ENCODE data around the gene GPR137. TPM values are rescaled to one million over a fixed set of nuclear protein-coding genes. Genes with fewer than 3 reads are reported as not detected.
A peak's percentile ranks its signal among the peaks of the same experiment; 100 is the strongest.
"Not testable (repeated sequence)": the region's sequence is repeated elsewhere in the genome, so short reads cannot be mapped to it uniquely, and the experiment has no call there.

The GPR137 gene
- polyA plus RNA-seq (2014; cell fraction: cytosol; rRNA removed) = 20.8 and 22.1 TPM in 2 replicates
- 55.0 and 61.0 TPM in 2 replicates for polyA plus RNA-seq (2014; cell fraction: nucleus; rRNA removed)

GRCh38 chr11:64284962-64285884 lies at the start of gene GPR137:
Gene GPR137 (plus strand): TSS chr11:64285848. CDS start chr11:64286525, 677 bp downstream.
- DNase-seq (ENCODE audit: low spot score) = peak; percentile 76

- no peak for DNase-seq (ENCODE audit: low spot score)
Observed at GRCh38 chr11:64237484-64237951, 48.1 kb upstream of the GPR137 start.

DNA sequence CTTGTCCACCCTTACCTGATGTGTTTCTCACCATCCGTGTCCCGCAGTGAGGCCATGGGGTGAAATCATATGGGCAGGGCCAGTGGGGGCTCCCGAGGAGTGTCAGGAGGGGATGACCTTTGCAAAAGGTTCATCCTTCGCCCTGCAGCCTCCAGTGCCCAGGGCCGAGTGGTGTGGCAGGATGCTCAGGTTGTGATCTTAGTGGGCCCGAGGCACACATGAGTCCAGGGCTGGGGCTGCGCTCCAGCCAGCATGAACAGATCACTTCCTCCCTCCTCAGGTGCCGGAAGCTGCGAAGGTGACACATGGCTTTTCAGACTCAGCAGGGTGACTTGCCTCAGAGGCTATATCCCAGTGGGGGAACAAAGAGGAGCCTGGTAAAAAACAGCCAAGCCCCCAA lies 47.6 kb upstream of the GPR137 start:
- DNase-seq (ENCODE audit: low spot score) = no peak

GRCh38 chr11:64238999-64239398 lies 46.6 kb upstream of the GPR137 start:
- DNase-seq (ENCODE audit: low spot score) = no peak

DNA sequence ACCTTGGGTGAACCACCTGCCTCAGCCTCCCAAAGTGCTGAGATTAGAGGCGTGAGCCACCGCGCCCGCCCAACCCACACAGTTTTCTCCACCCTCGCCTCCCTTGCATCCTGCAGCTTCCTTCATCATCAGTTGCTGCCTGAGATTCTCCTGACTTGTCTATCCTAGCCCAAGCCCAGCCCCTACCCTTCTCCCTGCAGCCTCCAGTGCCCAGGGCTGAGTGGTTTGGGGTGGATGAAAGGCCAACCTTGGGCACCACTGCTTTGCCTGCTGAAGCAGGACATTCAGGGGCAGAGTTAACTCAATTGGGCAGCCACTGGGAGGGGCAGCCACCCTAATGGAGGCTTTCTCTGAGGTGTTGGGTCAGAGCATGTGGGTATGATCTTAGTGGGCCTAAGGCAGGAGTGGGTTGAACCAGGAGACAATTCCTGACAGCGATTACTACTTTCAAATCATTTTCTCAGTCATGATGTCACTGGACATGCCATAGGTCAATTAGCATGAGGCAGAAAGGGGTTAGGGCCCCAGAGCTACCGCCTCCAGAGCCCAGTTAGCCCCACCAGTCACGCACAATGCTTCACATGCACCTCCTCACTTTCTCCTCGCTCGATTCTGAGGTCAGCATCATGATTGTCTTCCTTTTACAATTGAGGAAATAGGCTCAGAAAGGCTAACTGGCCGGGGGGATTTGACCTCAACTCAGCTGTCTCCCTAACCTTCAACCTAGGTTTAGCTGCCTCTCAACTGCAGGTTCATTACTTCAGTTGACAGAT lies 45.8 kb upstream of the GPR137 start:
- no peak for DNase-seq (ENCODE audit: low spot score)

- DNase-seq (ENCODE audit: low spot score) = peak; percentile 97
Observed at GRCh38 chr11:64240435-64241240, 45.0 kb upstream of the GPR137 start, which contains the start of gene FKBP2. Gene FKBP2 (plus strand): TSS chr11:64241095. CDS start chr11:64242388, 1,293 bp downstream.

- DNase-seq (ENCODE audit: low spot score) = peak; percentile 98
Observed at GRCh38 chr11:64241241-64241490, 44.5 kb upstream of the GPR137 start.

DNA sequence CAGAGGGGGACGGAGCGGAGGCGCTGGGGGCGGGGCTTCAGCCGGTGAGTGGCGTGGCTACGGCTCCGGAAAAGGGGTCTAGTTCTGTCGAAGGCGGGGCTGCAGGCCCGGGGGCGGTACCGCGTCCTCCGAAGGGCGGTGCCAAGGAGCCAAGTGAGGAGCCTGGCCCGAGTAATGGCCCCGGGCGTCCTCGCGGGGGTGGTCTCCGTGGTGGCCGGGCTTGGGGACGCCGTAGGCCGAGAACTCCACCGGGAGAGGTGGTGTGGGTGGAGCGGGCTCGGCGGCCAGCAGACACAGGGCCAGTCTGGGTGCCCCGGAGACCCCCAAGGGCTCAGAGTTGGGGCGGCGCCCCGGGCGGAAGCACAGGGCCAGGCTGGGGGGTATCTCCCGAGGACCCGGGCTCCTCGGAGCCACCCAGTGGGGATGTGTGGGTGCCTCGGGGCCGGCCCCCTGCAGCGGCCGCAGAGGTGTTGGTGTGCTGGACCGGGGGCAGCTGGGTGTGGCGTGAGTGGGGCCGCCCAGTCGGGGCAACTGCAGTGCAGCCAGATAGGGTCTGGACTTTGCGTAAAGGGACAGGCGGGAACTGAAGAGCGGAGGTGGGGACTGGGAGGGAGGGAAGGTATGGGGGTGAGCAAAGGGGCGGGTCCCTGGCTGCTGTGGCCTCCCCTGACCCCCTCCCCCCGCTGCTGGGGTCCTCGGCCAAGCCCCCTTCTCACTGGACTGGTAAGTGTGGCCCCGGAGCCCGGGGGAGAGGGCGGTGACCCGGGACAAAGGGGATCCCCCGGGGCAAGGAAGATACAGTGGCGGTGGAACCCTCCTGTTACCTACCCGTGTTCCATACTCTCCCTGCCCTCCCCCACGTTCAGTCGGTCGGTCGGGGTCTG lies 43.9 kb upstream of the GPR137 start:
- peak; percentile 69 for DNase-seq (ENCODE audit: low spot score)

GRCh38 chr11:64243236-64243854 lies 42.3 kb upstream of the GPR137 start:
- DNase-seq (ENCODE audit: low spot score) = no peak

DNA sequence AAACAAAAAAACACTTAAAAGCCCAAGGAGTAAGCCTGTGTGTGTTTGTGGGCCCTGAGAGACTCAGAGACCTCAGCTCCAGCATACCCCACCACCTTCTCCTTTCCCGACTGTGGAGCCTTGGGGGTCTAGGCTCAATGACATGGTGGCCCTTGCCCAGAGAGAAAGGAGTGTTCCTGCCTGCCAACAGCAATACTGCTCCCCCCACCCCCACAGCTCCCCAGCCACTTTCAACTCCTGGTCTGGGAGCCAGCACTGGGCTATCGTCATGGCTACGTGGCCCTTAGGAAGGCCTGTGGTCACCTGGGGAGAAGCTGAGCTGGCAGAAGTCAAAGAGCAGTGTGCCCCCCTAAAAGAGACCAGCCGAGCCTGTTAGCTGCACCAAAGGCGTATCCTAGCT lies 41.5 kb upstream of the GPR137 start:
- DNase-seq (ENCODE audit: low spot score) = no peak

DNA sequence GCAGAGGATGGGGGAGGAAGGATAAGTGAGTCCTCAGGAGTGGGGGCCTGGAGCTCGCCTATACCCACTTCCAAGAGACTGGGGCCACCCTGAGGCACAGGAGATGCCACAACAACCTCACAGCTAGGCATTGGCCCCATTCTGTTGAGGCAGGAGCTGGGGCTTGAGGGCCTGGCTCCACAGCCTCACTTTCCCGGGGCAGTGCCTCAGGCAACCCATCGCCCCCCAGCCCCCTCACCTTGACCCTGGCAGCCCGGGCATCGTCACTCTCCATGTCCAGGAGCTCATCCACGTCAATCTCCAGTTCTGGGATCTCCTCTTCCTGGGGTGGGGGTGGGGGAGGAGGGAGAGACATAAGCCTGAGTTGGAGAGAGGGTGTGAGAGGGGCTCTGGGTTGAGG lies 40.7 kb upstream of the GPR137 start:
- DNase-seq (ENCODE audit: low spot score) = no peak

GRCh38 chr11:64245401-64245796 lies 40.2 kb upstream of the GPR137 start:
- no peak for DNase-seq (ENCODE audit: low spot score)

- no peak for DNase-seq (ENCODE audit: low spot score)
Observed at GRCh38 chr11:64245797-64246620, 39.6 kb upstream of the GPR137 start.

DNA sequence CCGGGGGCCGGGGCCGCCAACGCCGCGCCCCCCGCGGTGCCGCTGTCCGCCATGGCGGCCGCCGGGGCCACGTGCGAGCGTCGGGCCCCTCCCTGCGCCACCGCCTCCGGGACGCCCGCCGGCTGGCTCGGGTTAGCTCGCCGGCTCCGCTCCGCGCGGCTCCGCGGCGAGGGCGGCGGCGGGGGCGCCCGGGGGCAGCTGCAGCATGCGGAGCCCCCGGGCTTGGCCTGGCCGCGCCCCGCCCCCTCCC lies 39.1 kb upstream of the GPR137 start:
- DNase-seq (ENCODE audit: low spot score) = not testable (repeated sequence)

GRCh38 chr11:64246871-64247728 lies 38.5 kb upstream of the GPR137 start, which contains the start of gene PPP1R14B:
Gene PPP1R14B (minus strand): TSS chr11:64246943. CDS start chr11:64246673, 270 bp downstream.
- peak; percentile 86 for DNase-seq (ENCODE audit: low spot score)

- no peak for DNase-seq (ENCODE audit: low spot score)
Observed at GRCh38 chr11:64247729-64248531, 37.7 kb upstream of the GPR137 start.

DNA sequence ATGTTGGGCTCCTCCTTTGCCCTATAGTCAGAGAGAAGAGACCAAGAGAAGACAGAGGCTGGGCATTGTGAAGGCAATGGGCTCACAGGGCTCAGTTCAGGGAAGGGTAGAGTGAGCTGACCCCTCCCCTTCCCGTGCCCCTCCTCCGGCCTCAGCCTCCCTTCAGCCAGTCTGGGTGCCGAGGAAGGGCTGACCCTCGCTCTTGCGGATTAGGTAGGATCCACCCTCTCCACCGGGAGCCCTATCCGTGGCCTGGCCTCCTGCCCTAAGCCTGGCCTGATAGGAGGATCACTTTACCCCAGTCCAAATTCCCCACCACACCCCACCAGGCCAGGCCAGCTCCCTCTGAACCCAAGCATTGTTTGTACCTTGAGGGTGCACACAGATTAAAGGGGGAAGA lies 37.1 kb upstream of the GPR137 start:
- no peak for DNase-seq (ENCODE audit: low spot score)

- no peak for DNase-seq (ENCODE audit: low spot score)
Observed at GRCh38 chr11:64249038-64249437, 36.6 kb upstream of the GPR137 start.

Data from SK-N-DZ (cell line).